SK-N-SH treated with all-trans-retinoic acid at 6 μM for 48 hours (cell line): ENCODE results near the gene LAG3.

ENCODE experiments used
- ATAC-seq: fragments of 200-7000 bp; cut with Tn5 transposase; 3 replicates; pipeline ENCODE4 v1.9.1; 2020; ENCODE audit warnings: mild to moderate bottlenecking, moderate library complexity
- ARNTL ChIP-seq: fragments of 450-650 bp; formaldehyde crosslinking; IDR thresholded peaks from 2 replicates; pipeline ENCODE4 v1.5.0; 2020; ENCODE audit warnings: low read depth, mild to moderate bottlenecking, moderate library complexity, borderline replicate concordance
- POU6F1 ChIP-seq: fragments of 250-450 bp; sonication (Bioruptor Pico); IDR thresholded peaks from 2 replicates; pipeline ENCODE4 v1.8.0; 2021; ENCODE audit warnings: low read depth, mild to moderate bottlenecking, moderate library complexity, borderline replicate concordance
- TCF4 ChIP-seq: fragments of 250-450 bp; sonication (Bioruptor Pico); IDR thresholded peaks from 2 replicates; pipeline ENCODE4 v1.8.0; 2021; ENCODE audit warnings: mild to moderate bottlenecking, moderate library complexity, borderline replicate concordance
- ZC3H10 ChIP-seq: fragments of 250-450 bp; sonication (Bioruptor Pico); IDR thresholded peaks from 2 replicates; pipeline ENCODE4 v1.5.1; 2021; ENCODE audit warnings: mild to moderate bottlenecking, moderate library complexity
- ZNF8 ChIP-seq: fragments of 450-650 bp; formaldehyde crosslinking; IDR thresholded peaks from 2 replicates; pipeline ENCODE4 v1.5.0; 2020; ENCODE audit warnings: mild to moderate bottlenecking, moderate library complexity

The LAG3 gene

DNA sequence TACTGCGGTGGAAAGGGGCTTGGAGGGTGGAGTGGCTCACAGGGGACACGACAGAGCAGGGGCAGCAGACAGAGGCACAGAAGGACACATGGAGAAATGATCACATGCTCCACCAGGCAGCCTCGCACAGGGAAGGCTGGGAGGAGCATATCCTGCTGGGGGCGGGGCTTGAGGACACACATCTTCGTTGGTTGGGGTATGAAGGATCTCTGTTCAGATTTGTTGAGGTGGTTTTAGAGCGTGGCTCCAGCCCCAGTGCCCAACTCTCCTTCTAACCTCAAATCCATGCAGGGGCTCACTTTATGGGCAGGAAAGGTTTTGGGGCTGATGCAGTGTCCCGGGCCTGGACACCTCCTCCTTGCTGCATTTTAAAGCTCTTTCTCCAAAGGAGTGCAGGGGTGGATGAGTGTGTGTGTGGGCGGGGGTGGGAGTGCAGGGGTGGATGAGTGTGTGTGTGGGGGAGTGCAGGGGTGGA is 55.2 kb downstream of the LAG3 start:
- peak; percentile 68 for ATAC-seq
- TF ChIP-seq ZC3H10 (CRISPR knock-in tag) (no peak), ZNF8 (no peak), ARNTL (CRISPR knock-in tag) (no peak), TCF4 (CRISPR knock-in tag) (no peak), POU6F1 (CRISPR knock-in tag) (no peak)
